KBM-7 (cell line): Measurements from ENCODE around the gene CROCC.
"Not testable (repeated sequence)": the region's sequence is repeated elsewhere in the genome, so short reads cannot be mapped to it uniquely, and the experiment has no call there.

ENCODE experiments used
- DNase-seq: peaks from one replicate; pipeline ENCODE4 v3.0.0-alpha.2; 2015
- in situ Hi-C: fragments of 300-500 bp; cut with MboI; formaldehyde crosslinking; loops from 2 replicates; pipeline ENCODE4 v1.14.3; 2020; ENCODE audit warnings: low sequenced_read_pairs, low pct_unique_long_range_greater_than_20kb, mixed read lengths

The CROCC gene

GRCh38 chr1:16895233-16895597 is 26.5 kb upstream of the CROCC start:
- DNase-seq, in situ Hi-C loops: not testable (repeated sequence)

DNA sequence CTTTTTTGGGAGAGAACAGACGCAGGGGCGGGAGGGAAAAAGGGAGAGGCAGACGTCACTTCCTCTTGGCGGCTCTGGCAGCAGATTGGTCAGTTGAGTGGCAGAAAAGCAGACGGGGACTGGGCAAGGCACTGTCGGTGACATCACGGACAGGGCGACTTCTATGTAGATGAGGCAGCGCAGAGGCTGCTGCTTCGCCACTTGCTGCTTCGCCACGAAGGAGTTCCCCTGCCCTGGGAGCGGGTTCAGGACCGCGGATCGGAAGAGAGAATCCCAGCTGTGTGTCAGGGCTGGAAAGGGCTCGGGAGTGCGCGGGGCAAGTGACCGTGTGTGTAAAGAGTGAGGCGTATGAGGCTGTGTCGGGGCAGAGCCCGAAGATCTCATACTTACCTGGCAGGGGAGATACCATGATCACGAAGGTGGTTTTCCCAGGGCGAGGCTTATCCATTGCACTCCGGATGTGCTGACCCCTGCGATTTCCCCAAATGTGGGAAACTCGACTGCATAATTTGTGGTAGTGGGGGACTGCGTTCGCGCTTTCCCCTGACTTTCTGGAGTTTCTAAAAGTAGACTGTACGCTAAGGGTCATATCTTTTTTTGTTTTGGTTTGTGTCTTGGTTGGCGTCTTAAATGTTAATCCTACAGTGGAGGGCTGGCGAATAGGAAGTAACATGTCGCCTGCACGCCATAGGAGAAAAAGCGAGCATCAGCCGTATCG is 26.0 kb upstream of the CROCC start, which contains the start of gene RNU1-2:
Gene RNU1-2, plus strand, starts transcription at position 383 of the 718 bp plus-strand sequence.
- DNase-seq = peak; percentile 98
- in situ Hi-C loops = not testable (repeated sequence)

GRCh38 chr1:16896316-16897055 is 25.2 kb upstream of the CROCC start:
- in situ Hi-C loops = not testable (repeated sequence)
- peak; percentile 68 for DNase-seq

GRCh38 chr1:16897653-16898052 is 24.1 kb upstream of the CROCC start:
- DNase-seq, in situ Hi-C loops: not testable (repeated sequence)

DNA sequence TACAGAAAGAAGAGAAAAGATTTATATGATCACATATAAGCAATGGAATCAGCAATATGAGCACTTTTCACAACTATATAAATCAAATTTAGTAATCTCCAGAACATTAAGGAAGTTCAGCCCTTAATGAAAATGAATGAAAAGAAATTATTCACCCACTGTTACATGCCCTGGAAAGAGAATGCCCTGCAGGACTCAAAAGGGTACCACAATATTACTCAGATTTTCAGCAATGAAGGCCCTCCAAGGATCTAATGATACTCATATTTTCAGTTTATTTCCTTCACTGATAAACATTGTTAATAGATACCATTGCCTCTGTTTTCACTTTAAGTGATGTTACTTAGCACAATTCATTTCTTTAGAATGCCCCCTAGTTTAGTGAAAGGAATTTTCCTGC is 23.4 kb upstream of the CROCC start:
- in situ Hi-C loops, DNase-seq: not testable (repeated sequence)

- DNase-seq, in situ Hi-C loops: not testable (repeated sequence)
Observed at GRCh38 chr1:16899020-16899419, 22.7 kb upstream of the CROCC start.

DNA sequence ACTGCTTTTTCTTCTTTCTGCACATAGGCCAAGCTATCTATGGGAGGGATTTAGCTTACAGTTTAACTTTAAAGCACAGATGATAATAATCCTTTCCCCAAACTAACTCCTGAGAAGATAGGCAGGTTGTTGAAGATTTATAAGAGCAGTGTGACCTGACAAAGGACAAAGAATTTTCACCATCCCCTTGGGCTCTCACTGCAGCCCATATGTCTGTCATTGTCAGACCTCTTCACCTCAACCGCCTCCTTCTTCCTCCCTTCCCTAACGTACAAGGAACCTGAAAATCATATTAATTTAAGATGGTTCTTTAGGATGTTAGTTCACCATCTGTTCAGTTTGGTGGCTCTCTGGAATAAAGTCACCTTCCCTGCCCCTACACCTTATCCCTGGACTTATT is 21.0 kb upstream of the CROCC start:
- in situ Hi-C loops = no loop called here

DNA sequence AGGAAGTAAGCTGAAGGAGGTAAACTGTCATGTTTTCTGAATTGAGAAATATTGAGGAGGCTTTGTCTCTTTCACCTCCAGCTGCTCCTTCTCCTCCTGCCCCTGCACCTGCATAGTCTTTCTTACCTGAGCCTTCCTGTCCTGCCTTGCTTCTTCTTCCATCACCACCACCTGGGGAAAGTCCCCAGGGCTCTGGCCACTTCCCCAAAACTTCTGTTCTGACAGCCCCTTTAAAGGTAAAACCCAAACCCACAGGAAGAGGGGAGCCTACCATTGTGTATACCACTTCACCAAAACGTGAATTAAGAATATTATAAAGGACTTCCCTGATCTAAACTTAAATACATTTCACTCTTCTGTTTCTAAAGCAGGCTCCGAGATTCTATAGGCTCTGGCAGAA is 20.4 kb upstream of the CROCC start:
- DNase-seq, in situ Hi-C loops: not testable (repeated sequence)

More for the DNA sequence above, 21.0 kb upstream of the CROCC start:
- DNase-seq = no peak

GRCh38 chr1:16903054-16903453 is 18.7 kb upstream of the CROCC start:
- no peak for DNase-seq

GRCh38 chr1:16903458-16903796 is 18.3 kb upstream of the CROCC start:
- in situ Hi-C loops = no loop called here

More at GRCh38 chr1:16903054-16903453, 18.7 kb upstream of the CROCC start:
- in situ Hi-C loops = no loop called here

GRCh38 chr1:16904560-16905109 is 17.1 kb upstream of the CROCC start:
- in situ Hi-C loops = no loop called here

More at GRCh38 chr1:16903458-16903796, 18.3 kb upstream of the CROCC start:
- no peak for DNase-seq

DNA sequence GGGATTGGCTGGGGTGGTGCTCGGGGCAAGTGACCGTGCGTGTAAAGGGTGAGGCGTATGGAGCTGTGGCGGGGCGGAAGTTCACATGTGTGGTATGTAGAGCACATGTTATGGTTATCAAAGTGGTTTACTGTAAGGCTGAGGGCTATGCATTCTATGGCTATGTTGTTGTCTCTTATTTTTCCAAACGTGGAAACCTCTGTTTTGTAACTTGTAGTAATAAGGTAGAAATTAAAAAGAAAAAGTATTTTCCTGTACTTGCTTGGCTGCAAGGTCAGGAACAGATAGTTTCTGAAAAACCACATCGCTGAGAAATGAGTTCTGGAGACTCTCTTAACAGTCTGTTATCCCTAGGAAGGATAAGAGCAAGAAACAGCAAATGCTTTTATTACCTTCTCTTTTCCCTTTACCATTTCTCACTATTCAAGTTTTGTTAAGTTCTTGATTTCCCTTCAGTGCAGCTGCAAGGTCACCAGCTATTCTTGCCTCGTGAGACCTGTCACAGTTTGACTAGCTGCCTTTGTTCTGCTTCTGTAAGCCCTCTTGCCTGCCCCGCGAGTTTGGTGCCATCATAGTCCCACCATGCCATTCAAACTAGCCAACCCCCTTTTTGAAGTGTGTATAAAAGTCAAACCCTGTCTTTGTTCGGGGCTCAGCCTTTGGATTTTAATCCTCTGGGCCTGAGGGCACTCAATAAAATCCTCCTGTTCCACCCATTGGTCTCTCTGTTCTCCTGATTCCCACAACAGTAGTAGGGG is 16.4 kb upstream of the CROCC start:
- in situ Hi-C loops = no loop called here
- DNase-seq = no peak

More at GRCh38 chr1:16904560-16905109, 17.1 kb upstream of the CROCC start:
- peak; percentile 98 for DNase-seq

- DNase-seq = no peak
- in situ Hi-C loops = no loop called here
Observed at GRCh38 chr1:16905868-16906702, 15.6 kb upstream of the CROCC start.

GRCh38 chr1:16906873-16907272 is 14.9 kb upstream of the CROCC start:
- in situ Hi-C loops = no loop called here
- DNase-seq = no peak

DNA sequence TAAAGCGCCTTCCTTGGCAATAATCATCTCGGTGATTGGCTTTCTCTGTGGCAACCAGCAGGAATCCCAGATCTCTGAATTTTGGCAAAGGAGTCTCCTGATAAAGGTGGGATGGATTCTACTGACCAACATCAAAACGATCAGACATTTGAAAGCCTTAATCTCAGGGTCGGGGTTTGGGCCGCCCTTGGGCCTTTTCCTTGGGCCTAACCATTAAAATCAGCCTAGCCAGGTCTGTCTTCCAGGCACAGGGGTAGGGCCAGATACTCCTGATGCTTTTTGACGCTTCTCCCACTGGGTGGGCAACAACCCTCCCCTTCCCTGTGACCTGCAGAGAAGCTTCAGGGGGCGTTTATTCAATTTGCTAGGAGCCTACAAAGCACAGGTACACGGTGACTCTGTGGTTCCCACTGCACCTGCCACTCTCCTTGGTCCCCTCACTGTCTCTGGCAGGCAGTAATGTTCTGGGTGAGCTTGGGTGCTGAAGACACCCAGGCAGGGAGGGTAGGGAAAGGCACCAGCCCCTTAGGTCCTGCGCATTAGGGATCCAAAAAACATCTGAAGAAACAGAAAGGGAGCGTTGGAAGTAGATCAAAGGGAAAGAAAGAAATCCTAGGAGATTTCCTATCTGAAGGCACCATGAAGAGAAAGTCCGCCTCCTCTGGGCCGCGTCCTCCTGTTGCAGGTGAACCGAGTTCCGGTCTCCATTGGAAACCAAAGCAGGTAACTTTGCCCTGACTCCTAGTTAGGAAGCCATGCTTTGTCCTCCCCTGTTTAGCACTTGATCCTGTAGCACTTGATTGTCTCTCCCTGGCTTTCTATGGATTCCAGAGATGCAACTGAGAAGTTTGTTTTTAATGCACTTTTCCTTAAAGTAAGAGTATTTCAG is 13.6 kb upstream of the CROCC start:
- DNase-seq = no peak
- in situ Hi-C loops = no loop called here

DNA sequence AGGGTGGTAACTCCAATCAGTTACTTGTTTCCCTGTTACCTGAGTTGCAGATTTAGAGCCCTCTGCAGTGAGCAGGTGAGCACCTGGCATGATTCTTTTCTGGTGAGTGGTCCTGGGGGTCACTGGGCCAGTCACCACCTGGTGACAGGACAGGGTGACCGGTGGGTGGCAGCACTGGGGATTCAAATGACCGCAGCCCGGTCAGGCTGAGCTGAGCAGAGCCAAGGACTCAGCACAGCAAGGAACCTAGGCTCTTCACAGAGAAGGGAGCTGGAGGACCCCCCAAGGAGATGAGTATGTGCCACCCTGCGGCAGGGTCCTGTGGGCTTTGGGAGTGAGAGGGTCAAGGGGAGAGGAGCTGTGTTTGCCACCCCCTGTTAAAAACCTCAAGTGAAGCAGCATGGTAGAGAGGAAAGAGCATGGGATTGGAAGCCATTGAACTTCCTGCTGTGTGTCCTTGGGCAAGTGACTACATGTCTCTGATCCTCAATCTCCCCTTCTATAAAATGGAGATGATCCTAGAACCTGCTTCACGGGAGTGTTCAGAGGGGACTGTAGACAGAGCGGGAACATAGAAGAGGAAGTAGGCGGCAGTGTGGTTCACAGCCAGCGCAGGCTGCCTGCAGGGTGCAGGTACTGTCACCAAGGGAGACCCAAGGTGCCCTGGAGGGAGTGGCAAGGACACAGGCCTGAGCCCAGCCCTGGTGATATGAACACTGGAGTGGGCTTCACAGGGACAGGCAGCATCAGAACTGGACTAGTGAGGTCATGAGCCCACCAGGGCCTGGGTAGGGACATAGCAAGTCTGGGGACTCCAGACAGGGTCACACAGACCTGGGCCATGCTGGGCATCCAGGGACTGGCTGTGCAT is 9.6 kb upstream of the CROCC start:
- in situ Hi-C loops = not testable (repeated sequence)
- peak; percentile 20 for DNase-seq

- peak; percentile 31 for DNase-seq
- in situ Hi-C loops = not testable (repeated sequence)
Observed at GRCh38 chr1:16912742-16913141, 9.0 kb upstream of the CROCC start.
